ENCODE results near the gene ADAMTSL5. TPM values are rescaled to one million over a fixed set of nuclear protein-coding genes. Genes with fewer than 3 reads are reported as not detected.

The ADAMTSL5 gene
- total RNA-seq, 4 donors from 2014 or later, result 0.83 to 4.1 (median 2.4) TPM

GRCh38 chr19:1507763-1508506, 4.9 kb downstream of the ADAMTSL5 start:
- Histone ChIP-seq H3K36me3 (no peaks in the 10 kb centered on the region), H3K27me3 (peaks cover 29% of the 10 kb centered on the region), H3K4me3 (peak overlapping the region; percentile 34), H3K4me1 (peaks cover 47% of the 10 kb centered on the region), H3K27ac (peak overlapping the region; percentile 49), H3K9me3 (no peaks in the 10 kb centered on the region)
- peak; percentile 94 to 97 for DNase-seq (ENCODE audit: low spot score in 2 of 2)
- TF ChIP-seq EP300 (IDR thresholded peaks at IDR 0.05) (no peak), POLR2AphosphoS5 (IDR thresholded peaks at IDR 0.05) (peak in 1 of 3 donors; percentile 86), CTCF (IDR thresholded peaks at IDR 0.05) (no peak), POLR2A (IDR thresholded peaks at IDR 0.05) (no peak)
- WGBS, result 1% methylated on average over 23 of the region's 46 CpGs

GRCh38 chr19:1507192-1507660, 5.6 kb downstream of the ADAMTSL5 start:
- Histone ChIP-seq H3K36me3 (no peaks in the 10 kb centered on the region), H3K4me1 (peaks cover 41% of the 10 kb centered on the region), H3K9me3 (no peaks in the 10 kb centered on the region), H3K4me3 (peak overlapping the region; percentile 34), H3K27ac (no peak overlapping the region), H3K27me3 (peaks cover 26% of the 10 kb centered on the region)
- TF ChIP-seq POLR2A (IDR thresholded peaks at IDR 0.05), result no peak
- no peak for TF ChIP-seq EP300 (IDR thresholded peaks at IDR 0.05)
- TF ChIP-seq POLR2AphosphoS5 (IDR thresholded peaks at IDR 0.05), result no peak
- no peak for TF ChIP-seq CTCF (IDR thresholded peaks at IDR 0.05)
- WGBS, result 58% methylated on average over 18 of the region's 23 CpGs
- DNase-seq (ENCODE audit: low spot score in 2 of 2), result peak in 1 of 2 donors; percentile 73

GRCh38 chr19:1505991-1506881, 6.6 kb downstream of the ADAMTSL5 start:
- TF ChIP-seq CTCF (IDR thresholded peaks at IDR 0.05), result no peak
- TF ChIP-seq POLR2AphosphoS5 (IDR thresholded peaks at IDR 0.05), result no peak
- no peak for TF ChIP-seq POLR2A (IDR thresholded peaks at IDR 0.05)
- no peak for TF ChIP-seq EP300 (IDR thresholded peaks at IDR 0.05)
- 87% methylated on average over 21 of the region's 45 CpGs for WGBS
- Histone ChIP-seq H3K4me3 (no peak overlapping the region), H3K4me1 (peaks cover 35% of the 10 kb centered on the region), H3K27me3 (peaks cover 17% of the 10 kb centered on the region), H3K36me3 (no peaks in the 10 kb centered on the region), H3K9me3 (no peaks in the 10 kb centered on the region), H3K27ac (no peak overlapping the region)
- DNase-seq (ENCODE audit: low spot score in 2 of 2), result peak in 1 of 2 donors; percentile 58

- no peak for TF ChIP-seq POLR2A (IDR thresholded peaks at IDR 0.05)
- WGBS, result 82% methylated on average over 8 of the region's 8 CpGs
- Histone ChIP-seq H3K9me3 (no peaks in the 10 kb centered on the region), H3K27me3 (peaks cover 17% of the 10 kb centered on the region), H3K4me3 (no peak overlapping the region), H3K27ac (no peak overlapping the region), H3K4me1 (peaks cover 38% of the 10 kb centered on the region), H3K36me3 (no peaks in the 10 kb centered on the region)
- no peak for DNase-seq (ENCODE audit: low spot score in 2 of 2)
Measured at GRCh38 chr19:1505012-1505411, 7.8 kb downstream of the ADAMTSL5 start.

- H3K27ac ChIP-seq, result no peak overlapping the region
- no peaks in the 10 kb centered on the region for H3K9me3 ChIP-seq
- peaks cover 17% of the 10 kb centered on the region for H3K27me3 ChIP-seq
- H3K4me3 ChIP-seq, result no peak overlapping the region
- 40% methylated on average over 13 of the region's 23 CpGs for WGBS
- H3K4me1 ChIP-seq, result peaks cover 38% of the 10 kb centered on the region
- no peaks in the 10 kb centered on the region for H3K36me3 ChIP-seq
- peak in 1 of 2 donors; percentile 59 for DNase-seq (ENCODE audit: low spot score in 2 of 2)
- no peak for TF ChIP-seq EP300 (IDR thresholded peaks at IDR 0.05)
Measured at GRCh38 chr19:1503925-1504773, 8.7 kb downstream of the ADAMTSL5 start.

Measured in suprapubic skin (tissue), 4 donors.